H1 (cell line): Measurements from ENCODE around the gene FH. TPM values are rescaled to one million over a fixed set of nuclear protein-coding genes. Genes with fewer than 3 reads are reported as not detected.

Experiments used
- ATF3 ChIP-seq: IDR thresholded peaks from 2 replicates; pipeline ENCODE4 v1.6.1; 2011; ENCODE audit warnings: low read depth, mild to moderate bottlenecking, low read length; ENCODE audit not compliant: insufficient read depth
- CTCF ChIP-seq, 3 experiments: IDR thresholded peaks; 1 replicate in 2 of 3; 2 replicates in 1 of 3; pipeline versions ENCODE4 v1.5.1 to v1.6.1; 2011; ENCODE audit warnings: low read length in 3 of 3, mild to moderate bottlenecking in 3 of 3, inconsistent platforms in 2 of 3, low read depth in 1 of 3, moderate library complexity in 1 of 3; ENCODE audit not compliant: insufficient read depth in 1 of 3; ENCODE audit errors: control extremely low read depth in 1 of 3
- KDM4A ChIP-seq: IDR thresholded peaks from one replicate; pipeline ENCODE4 v1.7.1; 2012; ENCODE audit warnings: low read depth, mild to moderate bottlenecking, moderate library complexity, low read length, inconsistent platforms; ENCODE audit not compliant: severe bottlenecking
- SIRT6 ChIP-seq: IDR thresholded peaks from one replicate; pipeline ENCODE4 v1.7.1; 2012; ENCODE audit warnings: low read length, inconsistent platforms
- polyA plus RNA-seq, 7 experiments: library from polyadenylated mRNA; depleted of rRNA in 3 of 7; stranded (reverse) in 5 of 7; unstranded in 2 of 7; fragments of >200 nt in 5 of 7; fragments of 200-250 nt in 2 of 7; gene quantifications; 1 replicate in 5 of 7; 2 replicates in 1 of 7; 4 replicates in 1 of 7; pipeline versions ENCODE4 v1.2.1 to v1.2.3, GENCODE V29; 2011 to 2013; ENCODE audit warnings: missing spikeins in 2 of 7, mixed read lengths in 2 of 7
- total RNA-seq: library from RNA; stranded (reverse); fragmentation: NEBNext Ultra II Directional; extraction: Animal tissue kit (Norgen Biotek cat#: 25700); gene quantifications from 2 replicates; pipeline ENCODE4 v1.2.1, GENCODE V29; 2021

FH gene
- total and polyA plus RNA-seq, 2 of the 8 experiments (the other 6 are each of a cell fraction or from before 2014, with no cell fraction given), result 45.0 to 81.9 TPM

- TF ChIP-seq SIRT6, result no peak
- TF ChIP-seq CTCF (IDR thresholded peaks at IDR 0.05; ENCODE audit: control extremely low read depth in 1 of 3, insufficient read depth in 1 of 3, low read depth in 1 of 3, low read length in 3 of 3), result peak in 2 of 3 experiments; percentile 45 to 67; a peak in 3 of 4 replicates
- TF ChIP-seq KDM4A, result no peak
- no peak for TF ChIP-seq ATF3
Observed at GRCh38 chr1:241485554-241485992, 34.0 kb downstream of the FH start (continued).
